HEK293T (cell line): ENCODE data around the gene PMIS2.

ENCODE experiments used
- CTCF ChIA-PET: fragments of 350-600 bp; formaldehyde crosslinking; extraction: SDS; loops from one replicate; lab custom pipeline; 2021; ENCODE audit warnings: antibody characterized with exemption, inconsistent platforms; lab: Yijun Ruan, JAX
- POLR2A ChIA-PET: fragments of 350-600 bp; formaldehyde crosslinking; extraction: SDS; loops from one replicate; lab custom pipeline; 2020; ENCODE audit warnings: antibody characterized with exemption, inconsistent platforms; lab: Yijun Ruan, JAX
- DNase-seq: peaks from one replicate; pipeline ENCODE4 v3.0.0; 2012; ENCODE audit warnings: mixed read lengths; ENCODE audit errors: extremely low spot score
- ARNT ChIP-seq: fragments of 450-650 bp; IDR thresholded peaks from 2 replicates; pipeline ENCODE4 v1.6.1; 2017; ENCODE audit warnings: mild to moderate bottlenecking
- BHLHE40 ChIP-seq: fragments of 450-650 bp; IDR thresholded peaks from 2 replicates; pipeline ENCODE4 v1.6.1; 2016; ENCODE audit warnings: mild to moderate bottlenecking, moderate library complexity, borderline replicate concordance
- CTBP1 ChIP-seq: fragments of 450-650 bp; IDR thresholded peaks from 2 replicates; pipeline ENCODE4 v1.6.1; 2016; ENCODE audit warnings: borderline replicate concordance
- ELF4 ChIP-seq: fragments of 450-650 bp; IDR thresholded peaks from 2 replicates; pipeline ENCODE4 v1.6.1; 2017; ENCODE audit warnings: antibody characterized with exemption
- FOXA1 ChIP-seq: fragments of 450-650 bp; IDR thresholded peaks from 2 replicates; pipeline ENCODE4 v1.6.1; 2016; ENCODE audit warnings: mild to moderate bottlenecking
- FOXK2 ChIP-seq: fragments of 450-650 bp; IDR thresholded peaks from 2 replicates; pipeline ENCODE4 v1.6.1; 2016; ENCODE audit warnings: mild to moderate bottlenecking
- FOXM1 ChIP-seq: fragments of 450-650 bp; IDR thresholded peaks from 2 replicates; pipeline ENCODE4 v1.6.1; 2017; ENCODE audit warnings: mild to moderate bottlenecking, borderline replicate concordance
- HDGF ChIP-seq: fragments of 450-650 bp; IDR thresholded peaks from 2 replicates; pipeline ENCODE4 v1.6.1; 2017; ENCODE audit warnings: antibody characterized with exemption, borderline replicate concordance
- L3MBTL2 ChIP-seq: fragments of 450-650 bp; conservative IDR thresholded peaks from 2 replicates; pipeline ENCODE4 v1.6.1; 2016; ENCODE audit warnings: mild to moderate bottlenecking
- LEF1 ChIP-seq: fragments of 450-650 bp; IDR thresholded peaks from 2 replicates; pipeline ENCODE4 v1.6.1; 2017; ENCODE audit warnings: mild to moderate bottlenecking, borderline replicate concordance
- NFRKB ChIP-seq: fragments of 450-650 bp; IDR thresholded peaks from 2 replicates; pipeline ENCODE4 v1.6.1; 2016; ENCODE audit warnings: mild to moderate bottlenecking, moderate library complexity
- PKNOX1 ChIP-seq: fragments of 450-650 bp; IDR thresholded peaks from 2 replicates; pipeline ENCODE4 v1.6.1; 2016
- SP1 ChIP-seq: fragments of 450-650 bp; IDR thresholded peaks from 2 replicates; pipeline ENCODE4 v1.6.1; 2017
- SUZ12 ChIP-seq: fragments of 450-650 bp; IDR thresholded peaks from 2 replicates; pipeline ENCODE4 v1.6.1; 2016; ENCODE audit warnings: mild to moderate bottlenecking
- TARDBP ChIP-seq: fragments of 450-650 bp; IDR thresholded peaks from 2 replicates; pipeline ENCODE4 v1.6.1; 2016
- ZNF384 ChIP-seq: fragments of 450-650 bp; IDR thresholded peaks from 2 replicates; pipeline ENCODE4 v1.6.1; 2016

PMIS2 gene

GRCh38 chr19:35563207-35563829, 22.7 kb upstream of the PMIS2 start, which contains the start of gene ATP4A:
TSS of gene ATP4A (minus strand) at chr19:35563658. CDS start at chr19:35563629, 29 bp downstream.
- DNase-seq = no peak
- CTCF ChIA-PET = interaction anchor here (0.6 kb wide), 1 partner anchor 131 kb away, joined by 3 read pairs; no protein-coding TSS in a partner anchor
- no peak for TF ChIP-seq FOXA1
- TF ChIP-seq L3MBTL2 = no peak
- no peak for TF ChIP-seq ZNF384
- TF ChIP-seq CTBP1 = no peak
- TF ChIP-seq ELF4 = no peak
- TF ChIP-seq FOXK2 = no peak
- TF ChIP-seq HDGF = no peak
- TF ChIP-seq TARDBP = no peak
- TF ChIP-seq NFRKB = no peak
- TF ChIP-seq PKNOX1 = no peak
- no peak for TF ChIP-seq SUZ12
- TF ChIP-seq FOXM1 = no peak
- no peak for TF ChIP-seq SP1
- no peak for TF ChIP-seq BHLHE40
- no peak for TF ChIP-seq ARNT
- no peak for TF ChIP-seq LEF1
- POLR2A ChIA-PET = no interaction called here

GRCh38 chr19:35565016-35565856, 20.7 kb upstream of the PMIS2 start:
- ChIA-PET CTCF (interaction anchor here (0.7 kb wide), 1 partner anchor 17 kb away, joined by 7 read pairs; no protein-coding TSS in a partner anchor), POLR2A (no interaction called here)
- TF ChIP-seq FOXM1 (no peak), LEF1 (no peak)
- DNase-seq = no peak

GRCh38 chr19:35566738-35567137, 19.2 kb upstream of the PMIS2 start:
- POLR2A ChIA-PET = no interaction called here
- CTCF ChIA-PET = no interaction called here
- TF ChIP-seq HDGF = no peak
- no peak for TF ChIP-seq L3MBTL2
- TF ChIP-seq FOXM1 = no peak
- no peak for TF ChIP-seq SP1
- no peak for TF ChIP-seq FOXA1
- no peak for TF ChIP-seq CTBP1
- TF ChIP-seq FOXK2 = no peak
- no peak for TF ChIP-seq BHLHE40
- TF ChIP-seq SUZ12 = no peak
- TF ChIP-seq LEF1 = no peak
- no peak for TF ChIP-seq PKNOX1
- TF ChIP-seq TARDBP = no peak
- TF ChIP-seq ZNF384 = no peak
- TF ChIP-seq ELF4 = no peak
- DNase-seq = no peak

GRCh38 chr19:35569281-35569781, 16.6 kb upstream of the PMIS2 start:
- TF ChIP-seq SP1 = no peak
- TF ChIP-seq ELF4 = no peak
- TF ChIP-seq BHLHE40 = no peak
- no peak for TF ChIP-seq FOXK2
- no peak for TF ChIP-seq TARDBP
- no peak for TF ChIP-seq PKNOX1
- no peak for TF ChIP-seq ZNF384
- TF ChIP-seq CTBP1 = no peak
- TF ChIP-seq FOXM1 = no peak
- TF ChIP-seq SUZ12 = no peak
- no peak for TF ChIP-seq L3MBTL2
- TF ChIP-seq NFRKB = no peak
- TF ChIP-seq HDGF = no peak
- no peak for TF ChIP-seq ARNT
- ChIA-PET POLR2A (interaction anchor here (1.0 kb wide), 1 partner anchor 74 kb away, joined by 3 read pairs; no protein-coding TSS in a partner anchor), CTCF (no interaction called here)
- DNase-seq = no peak

- CTCF ChIA-PET = no interaction called here
- DNase-seq = no peak
- POLR2A ChIA-PET = no interaction called here
- TF ChIP-seq NFRKB (no peak), PKNOX1 (no peak), CTBP1 (no peak), ZNF384 (no peak), LEF1 (no peak), TARDBP (no peak), SUZ12 (no peak), ELF4 (no peak), SP1 (no peak), L3MBTL2 (no peak), FOXM1 (no peak), HDGF (no peak), ARNT (no peak), FOXK2 (no peak), FOXA1 (no peak)
Observed at GRCh38 chr19:35571406-35571965, 14.5 kb upstream of the PMIS2 start.
